Activated naive CD8-positive, alpha-beta T cell (primary cell): ENCODE data around the gene ILKAP.

Source experiments
- H3K27ac Mint-ChIP-seq: one replicate; pipeline ENCODE4 v1.8.0; 2021; ENCODE audit warnings: mixed read lengths
- H3K27me3 Mint-ChIP-seq: one replicate; pipeline ENCODE4 v1.8.0; 2021; ENCODE audit warnings: mixed read lengths
- H3K36me3 Mint-ChIP-seq: one replicate; pipeline ENCODE4 v1.8.0; 2021; ENCODE audit warnings: mixed read lengths
- H3K4me1 Mint-ChIP-seq: one replicate; pipeline ENCODE4 v1.8.0; 2021; ENCODE audit warnings: low read depth, mixed read lengths
- H3K4me3 Mint-ChIP-seq: one replicate; pipeline ENCODE4 v1.8.0; 2021; ENCODE audit warnings: mild to moderate bottlenecking, mixed read lengths
- H3K9me3 Mint-ChIP-seq: one replicate; pipeline ENCODE4 v1.8.0; 2021; ENCODE audit warnings: low read depth, mixed read lengths

ILKAP gene

DNA sequence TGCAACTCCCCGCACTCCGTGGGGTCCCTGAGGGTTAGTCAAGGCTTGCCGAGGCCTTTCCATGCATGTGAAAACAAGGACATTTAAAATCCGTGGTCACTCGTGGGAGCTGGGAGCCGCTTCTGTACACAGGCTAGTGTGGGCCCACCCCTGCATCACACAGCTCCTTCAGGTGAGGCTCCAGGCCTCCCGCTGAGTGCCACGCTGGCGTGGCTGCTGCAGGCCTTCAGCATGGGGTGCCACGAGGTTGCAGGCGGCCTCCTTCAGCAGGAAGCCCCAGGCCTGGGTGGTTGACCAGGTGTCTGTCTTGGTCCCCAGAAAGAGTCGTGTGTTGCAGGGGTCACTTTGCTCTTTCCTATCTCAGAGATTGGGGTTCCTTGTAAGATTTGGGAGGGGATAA lies 58.4 kb downstream of the ILKAP start:
- Mint-ChIP-seq H3K27ac (no peak overlapping the region), H3K4me3 (no peak overlapping the region), H3K36me3 (no peaks in the 10 kb centered on the region), H3K4me1 (peaks cover 6% of the 10 kb centered on the region), H3K27me3 (no peaks in the 10 kb centered on the region), H3K9me3 (no peaks in the 10 kb centered on the region)

DNA sequence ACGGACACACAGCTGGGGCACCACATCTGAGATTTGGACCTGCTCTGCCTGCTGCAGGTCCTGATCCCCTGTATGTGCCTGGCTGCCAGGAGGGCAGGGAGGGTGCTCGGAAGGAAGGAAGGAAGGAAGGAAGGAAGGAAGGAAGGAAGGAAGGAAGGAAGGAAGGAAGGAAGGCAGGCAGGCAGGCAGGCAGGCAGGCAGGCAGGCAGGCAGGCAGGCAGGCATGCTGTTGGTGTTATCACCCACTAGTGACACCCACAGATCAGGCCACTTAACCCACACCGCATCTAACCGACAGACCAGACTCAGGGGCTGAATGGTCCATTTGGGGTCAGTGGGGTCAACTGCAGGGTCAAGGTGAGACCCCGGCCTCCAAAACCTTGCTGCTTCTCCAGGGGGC lies 59.2 kb downstream of the ILKAP start:
- no peak overlapping the region for H3K27ac Mint-ChIP-seq
- no peaks in the 10 kb centered on the region for H3K36me3 Mint-ChIP-seq
- H3K4me1 Mint-ChIP-seq: peaks cover 6% of the 10 kb centered on the region
- H3K4me3 Mint-ChIP-seq: no peak overlapping the region
- no peaks in the 10 kb centered on the region for H3K27me3 Mint-ChIP-seq
- H3K9me3 Mint-ChIP-seq: no peaks in the 10 kb centered on the region

DNA sequence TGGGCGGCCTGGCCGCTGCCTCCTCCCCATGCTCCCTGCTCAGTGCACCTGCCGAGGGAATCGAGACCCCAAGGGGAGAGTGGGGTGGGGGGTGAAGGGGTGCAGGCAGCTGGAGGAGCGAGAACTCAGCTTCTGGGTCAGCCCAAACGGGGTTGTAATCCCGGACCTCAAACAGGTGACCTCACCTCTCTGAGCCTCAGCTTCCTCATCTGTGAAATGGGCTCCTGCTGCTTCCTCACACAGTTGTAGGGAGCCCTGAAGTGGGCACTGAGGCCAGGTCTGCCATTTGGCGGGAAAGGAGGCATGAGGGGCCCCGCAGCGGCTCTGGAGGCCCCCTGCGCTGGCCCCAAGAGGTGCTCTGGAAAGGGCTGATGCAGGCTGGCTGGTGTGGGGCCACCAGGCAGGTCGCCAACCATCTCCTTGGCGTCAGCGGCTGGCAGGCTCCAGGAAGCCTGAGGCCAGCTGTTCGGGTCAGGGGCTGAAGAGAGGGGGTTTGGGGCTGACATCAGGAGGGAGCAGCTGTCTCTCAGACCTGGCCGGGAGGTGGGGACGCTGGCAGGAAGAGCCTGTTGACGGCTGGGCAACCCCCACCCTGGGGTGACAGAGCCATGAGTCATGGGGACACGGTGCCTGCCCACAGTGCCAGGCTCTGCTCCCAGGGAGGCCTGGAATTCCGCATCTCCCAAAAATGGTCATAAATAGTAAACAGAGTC lies 60.1 kb downstream of the ILKAP start:
- H3K36me3 Mint-ChIP-seq: no peaks in the 10 kb centered on the region
- H3K27ac Mint-ChIP-seq: no peak overlapping the region
- H3K4me3 Mint-ChIP-seq: no peak overlapping the region
- H3K4me1 Mint-ChIP-seq: peaks cover 6% of the 10 kb centered on the region
- H3K27me3 Mint-ChIP-seq: no peaks in the 10 kb centered on the region
- H3K9me3 Mint-ChIP-seq: no peaks in the 10 kb centered on the region

DNA sequence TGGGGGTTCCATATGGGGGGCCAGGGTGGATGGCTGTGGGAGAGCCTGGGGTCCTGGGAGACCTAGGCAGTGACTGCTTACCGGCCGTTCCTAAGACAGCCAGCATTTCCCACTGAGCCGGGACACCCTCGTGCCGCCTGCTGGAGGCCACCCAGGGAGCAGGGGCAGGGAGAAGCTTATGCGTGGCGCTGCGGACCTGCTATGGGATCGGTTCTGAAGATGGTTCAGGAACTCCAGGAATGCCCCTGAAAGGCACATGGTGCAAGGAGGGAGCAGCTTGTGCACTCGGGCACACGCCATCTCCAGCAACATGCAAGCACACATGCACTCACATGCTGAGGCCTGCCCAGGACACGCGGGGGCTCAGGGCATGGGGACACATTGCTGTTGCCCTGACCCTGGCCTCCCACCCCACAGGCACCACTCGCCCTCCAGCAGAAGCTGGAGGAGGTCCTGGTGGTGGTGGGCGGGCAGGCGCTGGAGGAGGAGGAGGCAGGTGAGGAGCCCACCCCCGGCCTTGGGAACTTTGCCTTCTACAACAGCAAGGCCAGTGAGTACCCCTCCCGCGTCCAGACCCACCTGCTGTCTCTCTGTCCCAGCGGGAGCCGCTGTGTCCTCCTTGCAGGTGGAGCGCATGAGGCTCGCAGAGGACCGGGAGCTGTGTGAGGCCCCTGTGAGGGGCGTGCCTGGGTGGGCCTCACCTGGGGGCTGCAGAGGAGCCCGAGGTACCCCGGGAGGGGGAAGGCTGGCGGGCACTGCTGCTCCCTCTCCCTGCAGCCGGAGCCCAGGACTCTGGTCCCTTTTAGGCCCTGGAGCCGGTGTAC lies 60.9 kb downstream of the ILKAP start:
- Mint-ChIP-seq H3K4me1 (peaks cover 6% of the 10 kb centered on the region), H3K9me3 (no peaks in the 10 kb centered on the region), H3K27ac (no peak overlapping the region), H3K4me3 (no peak overlapping the region), H3K27me3 (no peaks in the 10 kb centered on the region), H3K36me3 (no peaks in the 10 kb centered on the region)

DNA sequence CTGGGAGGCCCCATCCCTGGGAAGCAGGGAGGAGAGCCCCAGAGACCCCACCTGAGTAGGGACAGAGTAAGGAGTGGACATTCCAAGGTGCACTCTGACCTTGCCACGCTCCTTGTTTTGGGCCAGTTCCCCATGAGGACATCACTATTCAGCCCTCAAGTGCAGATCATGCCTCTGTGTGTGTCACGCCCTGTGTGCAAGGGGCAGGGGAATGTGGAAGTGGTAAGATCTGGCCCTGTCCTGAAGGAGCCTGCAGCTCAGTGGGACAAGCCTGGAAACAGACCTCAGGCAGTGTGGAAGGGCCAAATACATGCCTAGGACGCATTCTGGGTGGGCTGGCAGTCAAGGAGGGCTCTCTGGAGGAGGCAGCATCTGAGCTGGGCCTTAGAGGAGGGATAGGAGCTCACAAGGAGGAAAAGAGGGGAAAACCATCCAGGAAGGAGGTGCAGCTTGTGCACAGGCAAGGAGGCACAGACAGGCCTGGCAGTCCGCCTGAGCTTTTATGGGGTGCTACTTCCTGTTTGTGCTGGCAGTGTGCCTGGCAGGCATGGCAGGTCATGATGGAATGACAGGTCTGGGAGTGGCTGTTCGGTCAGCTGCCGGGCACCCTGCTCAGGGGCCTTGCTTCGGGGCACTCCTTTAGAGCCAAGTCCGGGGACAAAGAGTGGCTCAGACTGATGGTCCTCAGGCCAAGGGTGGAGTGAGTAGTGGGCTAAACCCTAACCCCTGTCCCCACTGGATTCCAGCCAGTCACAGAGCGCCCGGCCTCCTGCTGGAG lies 61.8 kb downstream of the ILKAP start:
- Mint-ChIP-seq H3K9me3 (no peaks in the 10 kb centered on the region), H3K4me3 (no peak overlapping the region), H3K4me1 (peaks cover 6% of the 10 kb centered on the region), H3K27ac (no peak overlapping the region), H3K27me3 (no peaks in the 10 kb centered on the region), H3K36me3 (no peaks in the 10 kb centered on the region)

DNA sequence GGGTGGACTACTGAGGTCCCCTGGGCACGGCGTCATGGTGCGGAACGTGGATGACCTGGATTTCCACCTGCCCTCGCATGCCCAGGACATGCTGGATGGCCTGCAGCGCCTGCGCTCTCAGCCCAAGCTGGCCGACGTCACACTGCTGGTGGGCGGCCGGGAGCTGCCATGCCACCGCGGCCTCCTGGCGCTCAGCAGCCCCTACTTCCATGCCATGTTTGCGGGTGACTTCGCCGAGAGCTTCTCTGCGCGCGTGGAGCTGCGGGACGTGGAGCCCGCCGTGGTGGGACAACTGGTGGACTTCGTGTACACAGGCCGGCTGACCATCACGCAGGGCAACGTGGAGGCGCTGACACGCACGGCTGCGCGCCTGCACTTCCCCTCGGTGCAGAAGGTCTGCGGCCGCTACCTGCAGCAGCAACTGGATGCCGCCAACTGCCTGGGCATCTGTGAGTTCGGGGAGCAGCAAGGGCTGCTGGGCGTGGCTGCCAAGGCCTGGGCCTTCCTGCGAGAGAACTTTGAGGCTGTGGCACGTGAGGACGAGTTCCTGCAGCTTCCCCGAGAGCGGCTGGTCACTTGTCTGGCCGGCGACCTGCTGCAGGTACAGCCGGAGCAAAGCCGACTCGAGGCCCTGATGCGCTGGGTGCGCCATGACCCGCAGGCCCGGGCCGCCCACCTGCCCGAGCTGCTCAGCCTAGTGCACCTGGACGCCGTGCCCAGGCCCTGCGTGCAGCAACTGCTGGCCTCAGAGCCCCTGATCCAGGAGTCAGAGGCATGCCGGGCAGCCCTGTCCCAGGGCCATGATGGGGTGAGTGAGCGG lies 62.6 kb downstream of the ILKAP start:
- H3K9me3 Mint-ChIP-seq: no peaks in the 10 kb centered on the region
- H3K36me3 Mint-ChIP-seq: no peaks in the 10 kb centered on the region
- no peak overlapping the region for H3K4me3 Mint-ChIP-seq
- no peaks in the 10 kb centered on the region for H3K27me3 Mint-ChIP-seq
- peaks cover 6% of the 10 kb centered on the region for H3K4me1 Mint-ChIP-seq
- no peak overlapping the region for H3K27ac Mint-ChIP-seq

DNA sequence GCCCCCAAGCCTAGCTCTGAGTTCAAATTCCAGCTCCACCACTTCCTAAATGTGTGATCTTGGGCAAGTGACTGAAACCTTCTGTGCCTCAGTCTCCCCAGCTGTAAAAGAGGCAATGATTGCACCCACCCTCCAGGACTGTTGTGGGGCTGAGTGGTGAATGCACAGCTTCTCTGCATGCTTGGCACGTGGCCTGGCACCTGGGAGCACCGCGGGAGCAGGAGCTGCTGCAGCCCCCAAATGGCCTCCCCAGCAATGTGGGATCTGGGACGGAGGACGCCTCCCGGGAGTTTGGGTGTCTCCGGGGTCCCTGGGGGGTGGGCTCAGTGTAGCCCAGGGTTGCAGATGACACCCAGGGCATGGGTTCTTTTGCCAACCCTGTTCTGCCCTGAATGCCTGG lies 63.5 kb downstream of the ILKAP start:
- H3K9me3 Mint-ChIP-seq: no peaks in the 10 kb centered on the region
- no peaks in the 10 kb centered on the region for H3K36me3 Mint-ChIP-seq
- H3K27ac Mint-ChIP-seq: no peak overlapping the region
- no peak overlapping the region for H3K4me3 Mint-ChIP-seq
- H3K4me1 Mint-ChIP-seq: peaks cover 6% of the 10 kb centered on the region
- H3K27me3 Mint-ChIP-seq: no peaks in the 10 kb centered on the region

DNA sequence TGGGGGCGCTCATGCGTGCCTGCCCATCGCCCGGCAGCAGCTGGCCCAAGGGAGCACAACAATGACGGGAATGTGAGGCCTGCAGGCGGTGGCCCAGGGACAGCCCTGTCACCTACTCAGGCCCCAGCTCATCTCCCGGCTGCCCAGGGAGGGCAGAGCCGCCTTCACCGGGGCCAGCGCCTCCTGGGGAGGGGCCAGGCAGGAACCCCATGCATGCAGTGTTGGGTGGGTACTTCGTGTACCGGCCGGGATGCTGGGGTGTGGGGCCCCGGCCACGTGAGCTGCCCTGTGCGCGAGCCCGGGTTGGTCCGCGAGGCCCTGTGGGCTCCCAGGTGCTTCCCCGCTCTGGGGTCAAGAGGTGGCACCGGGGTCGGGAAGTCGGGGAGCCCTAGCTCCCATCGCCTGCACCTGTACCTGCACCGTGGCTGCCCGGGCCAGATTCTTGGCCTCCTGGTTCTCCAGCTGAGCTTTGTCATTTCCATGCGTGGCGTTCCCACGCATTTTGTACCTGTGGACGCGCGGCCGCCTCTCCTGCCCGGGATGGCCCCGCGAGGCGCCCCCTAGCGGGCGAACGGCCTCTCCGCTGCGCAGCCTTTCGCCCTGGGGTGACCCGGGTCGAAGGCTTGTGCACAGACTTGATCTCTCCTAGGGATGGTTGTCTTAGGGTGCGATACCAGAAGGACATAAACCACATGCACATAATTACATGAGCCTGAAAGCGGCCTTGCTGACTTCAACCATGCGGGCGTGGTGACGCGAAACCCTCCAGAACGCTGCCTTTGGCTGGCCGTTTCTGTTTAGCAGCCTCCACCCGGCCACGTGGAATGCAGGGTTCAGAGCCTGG lies 64.1 kb downstream of the ILKAP start:
- no peaks in the 10 kb centered on the region for H3K9me3 Mint-ChIP-seq
- no peak overlapping the region for H3K4me3 Mint-ChIP-seq
- peaks cover 6% of the 10 kb centered on the region for H3K4me1 Mint-ChIP-seq
- no peaks in the 10 kb centered on the region for H3K27me3 Mint-ChIP-seq
- no peaks in the 10 kb centered on the region for H3K36me3 Mint-ChIP-seq
- H3K27ac Mint-ChIP-seq: no peak overlapping the region

DNA sequence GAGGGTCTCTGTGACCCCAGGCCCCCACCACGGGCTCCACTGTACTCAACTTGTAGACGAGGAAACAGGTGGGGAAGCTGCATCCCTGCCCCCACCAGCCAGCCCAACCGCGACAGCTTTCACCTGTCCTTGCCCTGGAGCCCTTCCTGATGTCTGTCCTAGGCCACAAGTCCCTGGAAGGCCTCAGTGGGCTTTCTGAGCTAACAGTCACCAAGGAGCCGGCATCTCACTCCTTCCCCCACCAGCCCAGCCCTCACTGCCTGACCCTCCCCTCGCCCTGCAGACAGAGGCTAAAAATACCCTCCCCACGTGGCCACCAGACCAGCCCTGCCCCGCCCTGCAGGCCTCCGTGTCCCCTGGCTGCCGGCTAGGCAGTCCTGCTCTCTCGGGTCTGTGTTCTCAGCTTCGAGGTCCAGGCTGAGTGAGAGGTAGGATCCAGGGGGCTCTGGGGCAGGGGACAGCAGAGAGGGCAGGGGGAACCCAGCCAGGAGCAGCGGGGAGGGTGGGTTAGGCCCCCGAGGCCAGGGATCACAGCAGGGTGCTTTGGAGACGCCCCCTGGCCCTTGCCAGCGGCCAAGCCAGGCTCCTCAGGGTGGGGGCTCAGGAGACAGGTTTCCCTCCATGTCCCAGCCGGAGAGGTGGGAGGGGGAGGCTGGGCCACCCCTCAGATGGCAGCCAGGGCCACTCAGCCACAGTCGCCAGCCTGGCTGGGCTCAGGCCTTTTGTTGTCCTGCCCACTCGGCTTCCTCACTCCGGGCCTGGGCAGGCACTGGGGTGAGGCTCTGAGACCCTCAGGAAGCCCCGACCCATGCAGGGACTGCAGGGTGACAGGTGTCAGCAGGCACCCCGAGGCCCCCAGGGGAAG lies 64.9 kb downstream of the ILKAP start, which contains the start of gene KLHL30:
TSS of gene KLHL30 (plus strand) at position 338 of the 865 bp plus-strand sequence. CDS start 2,087 bp downstream, outside the sequence.
- Mint-ChIP-seq H3K27ac (no peak within 1 kb of the TSS), H3K36me3 (no peaks in the 10 kb centered on the region), H3K9me3 (no peaks in the 10 kb centered on the region), H3K4me1 (peaks cover 6% of the 10 kb centered on the region), H3K27me3 (no peaks in the 10 kb centered on the region), H3K4me3 (no peak within 1 kb of the TSS)

DNA sequence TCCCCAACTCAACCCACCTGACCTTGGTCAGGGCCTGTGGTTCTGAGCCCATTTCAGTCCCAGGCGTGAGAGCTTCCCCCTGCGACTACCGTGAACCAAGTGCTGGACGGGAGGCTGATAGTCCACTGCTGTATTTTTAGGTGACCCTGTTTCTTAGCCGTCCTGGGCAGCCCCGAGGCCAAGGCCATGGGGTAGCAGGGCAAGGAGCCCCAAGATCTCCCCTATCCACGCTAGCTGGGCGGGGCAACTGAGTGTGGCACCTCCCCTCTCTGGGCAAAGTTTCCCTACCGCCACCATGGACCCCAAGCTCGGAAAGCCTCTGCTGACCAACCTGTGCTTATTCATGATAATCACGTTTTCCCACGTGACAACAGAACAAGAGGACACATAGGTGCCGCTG lies 65.6 kb downstream of the ILKAP start:
- H3K4me1 Mint-ChIP-seq: peaks cover 6% of the 10 kb centered on the region
- no peaks in the 10 kb centered on the region for H3K27me3 Mint-ChIP-seq
- H3K4me3 Mint-ChIP-seq: no peak overlapping the region
- no peaks in the 10 kb centered on the region for H3K9me3 Mint-ChIP-seq
- no peak overlapping the region for H3K27ac Mint-ChIP-seq
- H3K36me3 Mint-ChIP-seq: no peaks in the 10 kb centered on the region

DNA sequence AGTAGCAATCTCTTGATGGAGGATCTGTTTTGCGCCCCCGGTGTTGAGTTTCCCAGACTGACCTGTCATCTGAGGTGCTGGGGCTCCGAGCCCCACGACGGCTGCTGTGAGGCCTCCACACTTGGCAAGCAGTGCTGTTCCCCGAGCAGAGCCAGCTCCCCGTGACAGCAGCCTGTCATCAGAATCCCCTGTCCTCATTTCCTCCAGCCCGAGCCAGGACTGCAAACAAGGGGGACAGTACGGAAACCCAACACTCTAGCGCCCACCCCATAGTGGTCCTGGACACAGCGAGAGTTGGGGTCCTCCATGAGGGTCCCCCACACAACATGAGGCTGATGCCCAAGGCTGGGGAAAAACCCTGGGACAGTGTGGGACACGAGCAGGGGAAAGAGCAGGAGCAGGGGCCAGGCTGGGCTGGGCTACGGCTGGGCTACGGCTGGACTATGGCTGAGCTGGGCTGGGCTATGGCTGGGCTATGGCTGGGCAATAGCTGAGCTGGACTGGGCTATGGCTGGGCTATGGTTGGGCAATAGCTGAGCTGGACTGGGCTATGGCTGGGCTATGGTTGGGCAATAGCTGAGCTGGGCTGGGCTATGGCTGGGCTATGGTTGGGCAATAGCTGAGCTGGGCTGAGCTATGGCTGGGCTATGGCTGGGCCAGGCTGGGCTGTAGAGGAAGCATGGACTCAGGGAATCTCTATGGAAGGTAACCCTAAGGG lies 66.5 kb downstream of the ILKAP start:
- Mint-ChIP-seq H3K27me3 (no peaks in the 10 kb centered on the region), H3K27ac (no peak overlapping the region), H3K9me3 (no peaks in the 10 kb centered on the region), H3K36me3 (no peaks in the 10 kb centered on the region), H3K4me3 (no peak overlapping the region), H3K4me1 (peaks cover 6% of the 10 kb centered on the region)

DNA sequence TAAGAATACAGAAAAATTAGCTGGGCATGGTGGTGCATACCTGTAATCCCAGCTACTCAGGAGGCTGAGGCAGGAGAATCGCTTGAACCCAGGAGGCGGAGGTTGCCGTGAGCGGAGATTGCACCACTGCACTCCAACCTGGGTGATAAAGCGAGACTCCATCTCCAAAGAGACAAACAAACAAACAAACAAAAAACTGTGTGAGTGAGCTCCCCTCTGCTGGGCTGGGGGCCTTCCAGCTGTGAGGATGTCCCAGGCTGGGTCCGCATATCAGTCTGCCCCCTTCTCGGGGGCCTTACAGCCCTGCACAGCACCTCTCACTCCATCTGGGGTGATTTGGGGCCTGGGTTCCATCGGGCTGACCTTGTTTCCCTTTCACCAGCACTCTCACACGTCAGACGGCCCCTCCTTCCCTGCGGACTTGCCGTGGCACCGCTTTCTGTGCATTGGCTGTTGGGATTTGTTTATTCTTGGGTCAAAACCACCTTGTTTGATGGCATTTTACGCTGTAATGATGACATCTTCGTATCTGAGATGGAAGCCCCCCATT lies 67.8 kb downstream of the ILKAP start:
- Mint-ChIP-seq H3K36me3 (no peaks in the 10 kb centered on the region), H3K4me3 (no peak overlapping the region), H3K27ac (no peak overlapping the region), H3K4me1 (no peaks in the 10 kb centered on the region), H3K27me3 (no peaks in the 10 kb centered on the region), H3K9me3 (no peaks in the 10 kb centered on the region)
